GM18498 (cell line): ENCODE measurements around the gene RHOU.
"Not testable (repeated sequence)": the region's sequence is repeated elsewhere in the genome, so short reads cannot be mapped to it uniquely, and the experiment has no call there.

Source experiments
- ATAC-seq: cut with Tn5 transposase; IDR thresholded peaks from one replicate; pipeline ENCODE4 v1.9.1; 2021; ENCODE audit warnings: mild to moderate bottlenecking, moderate library complexity; ENCODE audit not compliant: unreplicated experiment

Gene RHOU

DNA sequence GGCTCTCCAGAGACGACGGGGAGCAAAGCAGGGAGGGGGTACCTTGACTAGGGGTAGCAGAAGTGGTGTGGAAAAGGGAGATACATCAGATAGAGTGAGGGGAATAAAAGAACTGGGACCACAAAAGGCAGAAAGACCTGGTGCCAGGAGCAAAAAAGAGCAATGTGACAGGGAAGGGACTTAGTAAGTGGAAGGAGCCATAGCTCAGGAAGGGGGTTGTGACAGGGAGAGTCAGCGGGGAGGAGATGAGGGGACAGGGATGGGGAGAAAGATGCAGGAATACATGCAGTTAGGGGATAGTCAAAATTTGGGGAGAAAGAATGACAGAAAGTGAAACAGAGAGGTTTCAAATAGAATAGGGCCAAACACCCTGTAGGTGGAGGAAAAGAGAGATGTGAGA lies 20.5 kb downstream of the RHOU start:
- no peak for ATAC-seq

GRCh38 chr1:228756457-228756856 lies 21.2 kb downstream of the RHOU start:
- ATAC-seq = no peak

DNA sequence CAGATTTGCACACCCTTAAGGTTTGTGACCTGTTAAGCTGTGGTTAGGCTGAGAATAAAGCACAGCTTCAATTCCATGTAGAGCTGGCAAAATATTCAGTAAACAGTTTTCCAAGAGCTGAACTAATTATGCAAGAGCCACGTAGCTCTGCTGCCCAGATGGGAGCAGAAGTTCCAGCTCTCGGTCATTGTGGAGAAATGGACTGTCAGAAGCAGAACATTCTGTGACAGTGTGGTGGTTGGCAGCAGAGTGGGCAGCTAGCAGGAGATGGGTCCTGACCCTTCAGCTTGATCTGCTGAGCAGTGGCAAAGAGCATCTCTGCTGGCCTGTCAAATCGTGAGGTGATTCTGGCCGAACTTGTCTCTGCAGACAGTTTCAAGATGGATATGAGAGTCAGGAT lies 23.2 kb downstream of the RHOU start:
- no peak for ATAC-seq

- ATAC-seq = no peak
Observed at GRCh38 chr1:228760979-228761378, 25.7 kb downstream of the RHOU start.

- ATAC-seq = no peak
Observed at GRCh38 chr1:228763561-228763960, 28.3 kb downstream of the RHOU start.

DNA sequence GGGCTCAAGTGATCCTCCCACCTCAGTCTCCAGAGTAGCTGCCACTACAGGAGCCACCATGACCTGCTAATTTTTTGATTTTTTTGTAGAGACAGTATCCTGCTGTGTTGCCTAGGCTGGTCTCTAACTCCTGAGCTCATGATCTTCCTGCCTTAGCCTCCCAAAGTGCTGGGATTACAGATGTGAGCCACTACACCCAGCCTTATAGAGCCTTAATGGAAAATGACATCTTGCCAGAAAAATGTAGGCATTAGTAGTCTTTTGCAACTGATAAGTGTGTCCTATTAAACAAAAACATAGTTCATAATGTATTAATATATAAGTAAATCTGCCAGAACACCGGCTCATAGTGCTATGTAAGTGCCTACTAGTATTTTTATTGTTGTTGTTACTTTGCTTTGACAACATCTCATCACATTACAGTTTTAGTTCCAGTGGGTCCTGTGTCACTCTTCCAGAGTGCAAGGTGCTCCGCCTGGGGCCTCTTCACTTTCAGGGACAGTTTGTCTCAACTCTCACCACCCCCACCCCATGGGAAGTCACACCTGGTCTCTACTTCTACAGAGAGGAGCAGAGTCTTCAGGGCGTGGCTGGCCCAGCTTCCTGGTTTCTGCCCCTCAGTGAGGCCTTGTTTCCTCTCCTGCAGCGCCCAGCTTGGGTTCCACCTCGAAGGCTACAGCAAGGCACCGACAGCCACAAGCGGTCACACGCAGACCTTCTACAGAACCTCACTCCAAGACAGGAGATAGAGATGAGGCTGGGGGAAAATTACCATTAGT lies 30.1 kb downstream of the RHOU start:
- ATAC-seq = no peak

DNA sequence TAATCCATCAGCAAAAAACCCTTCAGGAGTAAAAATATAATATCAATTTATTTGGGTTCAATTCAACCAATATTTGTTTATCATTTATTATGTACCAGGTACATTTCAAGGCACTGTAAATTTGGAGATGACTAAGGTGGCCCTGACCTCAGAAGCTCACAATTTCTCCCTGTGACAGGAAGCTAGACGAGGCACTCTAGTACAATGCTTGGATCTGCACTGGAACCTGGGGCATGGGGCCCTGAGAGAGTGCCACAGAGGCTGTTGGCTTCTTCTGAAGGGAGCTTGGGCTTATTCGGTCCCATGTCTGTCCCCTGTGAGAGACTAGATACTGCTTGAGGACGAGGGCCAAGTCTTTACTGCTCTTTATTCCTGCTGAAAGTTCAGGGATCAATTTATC lies 31.5 kb downstream of the RHOU start:
- no peak for ATAC-seq

GRCh38 chr1:228767636-228768354 lies 32.5 kb downstream of the RHOU start:
- ATAC-seq = no peak

DNA sequence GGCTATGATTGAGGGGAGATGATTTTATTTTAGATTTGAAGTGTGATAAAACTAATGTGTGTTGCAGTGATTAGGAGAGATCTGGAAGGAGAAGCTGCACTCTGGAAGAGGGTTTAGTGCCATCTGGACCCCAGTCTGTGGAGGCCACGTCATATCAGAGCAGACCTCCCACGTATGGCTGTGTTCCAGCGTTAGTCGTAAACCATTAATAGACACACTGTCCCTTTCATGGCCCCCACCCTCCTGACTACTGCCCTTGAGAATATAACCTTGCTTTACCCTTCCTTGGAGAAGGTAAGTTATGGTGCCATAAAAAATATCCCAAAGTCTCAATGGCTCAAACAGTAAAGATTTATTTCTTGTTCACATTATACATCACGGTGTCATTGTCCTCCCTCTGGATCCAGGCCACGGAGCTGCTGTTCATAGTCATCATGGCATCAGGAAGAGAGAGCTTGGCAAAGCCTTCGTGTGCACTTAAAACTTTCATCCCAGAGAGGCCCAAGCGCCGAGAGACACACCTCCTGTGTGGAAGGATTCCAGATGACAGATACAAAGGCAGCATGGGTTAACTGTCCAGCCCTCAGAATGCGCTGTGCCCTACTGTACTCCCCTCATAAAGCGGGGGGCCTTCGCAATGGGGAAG lies 33.2 kb downstream of the RHOU start:
- no peak for ATAC-seq

DNA sequence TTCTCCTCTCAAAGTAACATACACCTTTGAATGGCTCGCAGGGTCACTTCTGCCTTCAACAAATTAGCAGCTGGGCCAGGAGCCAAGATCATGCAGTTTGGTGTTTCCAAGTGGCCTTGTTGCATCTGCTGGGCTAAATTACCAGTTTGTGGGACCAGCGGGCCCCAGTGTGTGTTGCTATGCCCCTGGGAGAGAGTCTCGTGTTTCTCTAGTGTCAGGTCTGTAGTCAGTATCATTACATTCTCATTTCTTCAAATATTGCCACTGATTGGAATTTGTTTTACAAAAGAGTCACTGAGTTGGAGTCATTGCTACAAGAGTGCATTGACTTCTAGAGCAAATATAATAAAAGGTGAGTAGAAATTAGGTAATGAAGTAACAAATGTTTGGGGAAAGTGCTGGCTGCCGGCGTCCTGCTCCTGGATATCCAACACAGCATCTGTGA lies 35.5 kb downstream of the RHOU start:
- no peak for ATAC-seq

GRCh38 chr1:228772516-228773212 lies 37.4 kb downstream of the RHOU start:
- no peak for ATAC-seq

DNA sequence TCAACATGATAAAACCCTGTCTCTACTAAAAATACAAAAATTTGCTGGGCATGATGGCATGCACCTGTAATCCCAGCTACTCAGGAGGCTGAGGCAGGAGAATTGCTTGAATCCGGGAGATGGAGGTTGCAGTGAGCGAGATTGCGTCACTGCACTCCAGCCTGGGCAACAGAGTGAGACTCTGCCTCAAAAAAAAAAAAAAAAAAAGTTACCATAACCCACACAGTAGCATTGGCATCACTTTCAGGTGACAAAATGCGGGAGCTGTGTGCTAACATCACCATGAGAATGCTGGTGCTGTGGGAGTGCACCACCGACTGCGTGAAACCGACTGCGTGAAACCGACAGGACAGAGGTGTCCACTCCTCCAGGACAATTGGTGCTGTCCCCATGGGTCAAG lies 40.7 kb downstream of the RHOU start:
- ATAC-seq = not testable (repeated sequence)

- no peak for ATAC-seq
Observed at GRCh38 chr1:228776449-228776848, 41.2 kb downstream of the RHOU start.

GRCh38 chr1:228777236-228777635 lies 42.0 kb downstream of the RHOU start:
- ATAC-seq = no peak

GRCh38 chr1:228778026-228778425 lies 42.7 kb downstream of the RHOU start:
- no peak for ATAC-seq

GRCh38 chr1:228778466-228778865 lies 43.2 kb downstream of the RHOU start:
- ATAC-seq = no peak

DNA sequence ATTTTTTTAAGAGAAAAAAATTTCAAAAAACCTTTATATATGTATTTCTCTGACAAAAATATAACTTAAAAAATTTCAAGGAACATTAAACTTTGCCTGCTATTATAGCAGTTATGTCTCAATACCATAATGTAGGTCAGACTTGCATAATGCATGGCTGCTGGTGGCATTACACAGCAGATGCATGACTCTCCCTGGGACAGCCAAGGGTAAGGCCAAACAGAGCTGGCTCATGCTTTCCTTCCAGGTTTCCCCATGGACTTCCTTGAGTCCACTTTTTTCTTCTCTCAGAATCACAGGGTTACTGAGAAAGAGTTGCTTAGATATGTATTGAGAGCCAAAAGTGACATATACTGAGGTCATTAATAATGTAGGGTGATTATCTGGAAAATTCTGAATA lies 43.7 kb downstream of the RHOU start:
- ATAC-seq = no peak

- no peak for ATAC-seq
Observed at GRCh38 chr1:228781161-228781808, 46.0 kb downstream of the RHOU start.

DNA sequence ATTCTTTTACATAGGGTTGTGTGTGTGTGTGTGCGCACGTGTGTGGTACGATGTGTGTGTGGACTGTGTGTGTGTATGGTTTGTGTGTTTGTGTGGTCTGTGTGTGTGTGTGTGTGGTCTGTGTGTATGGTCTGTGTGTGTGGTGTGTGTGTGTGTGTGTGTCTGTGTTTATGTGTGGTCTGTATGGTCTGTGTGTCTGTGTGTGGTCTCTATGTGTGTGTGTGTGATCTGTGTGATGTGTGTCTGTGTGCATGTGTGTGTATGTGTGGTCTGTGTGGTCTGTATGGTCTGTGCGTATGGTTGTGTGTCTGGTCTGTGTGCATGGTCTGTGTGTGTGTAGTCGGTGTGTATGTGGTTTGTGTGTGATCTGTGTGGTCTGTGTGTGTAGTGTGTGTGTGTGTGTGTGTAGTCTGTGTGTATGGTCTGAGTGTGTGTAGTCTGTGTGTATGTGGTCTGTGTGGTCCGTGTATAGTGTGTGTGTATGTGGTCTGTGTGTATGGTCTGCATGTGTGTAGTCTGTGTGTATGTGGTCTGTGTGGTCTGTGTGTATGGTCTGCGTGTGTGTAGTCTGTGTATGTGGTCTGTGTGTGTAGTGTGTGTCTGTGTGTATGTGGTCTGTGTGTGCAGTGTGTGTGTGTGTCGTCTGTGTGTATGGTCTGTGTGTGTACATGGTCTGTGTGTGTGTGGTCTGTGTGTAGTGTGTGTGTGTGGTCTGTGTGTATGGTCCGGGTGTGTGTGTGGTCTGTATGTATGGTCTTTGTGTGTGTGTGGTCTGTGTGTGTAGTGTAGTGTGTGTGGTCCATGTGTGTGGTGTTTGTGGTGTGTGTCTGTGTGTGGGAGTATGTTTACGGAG lies 46.8 kb downstream of the RHOU start:
- no peak for ATAC-seq
